T-helper 17 cell (primary cell): Measurements from ENCODE around the gene S1PR5. TPM values are rescaled to one million over a fixed set of nuclear protein-coding genes. Genes with fewer than 3 reads are reported as not detected.
"Not testable (repeated sequence)": the region's sequence is repeated elsewhere in the genome, so short reads cannot be mapped to it uniquely, and the experiment has no call there.

ENCODE experiments used
- ATAC-seq: fragments of 150-1000 bp; cut with Tn5 transposase; 2 replicates; pipeline ENCODE4 v1.10.0; 2021; ENCODE audit warnings: mild to moderate bottlenecking, moderate library complexity
- DNase-seq, 3 donors: peaks; one replicate each; pipeline versions ENCODE4 v3.0.0 to v3.0.0-alpha.2; 2020 to 2021
- H3K9me3 ChIP-seq: one replicate; pipeline ENCODE4 v1.7.0; 2013; ENCODE audit warnings: low read length, mild to moderate bottlenecking; ENCODE audit not compliant: control insufficient read depth, poor library complexity, severe bottlenecking
- H3K27ac Mint-ChIP-seq: one replicate; pipeline ENCODE4 v1.8.0; 2022; ENCODE audit warnings: mild to moderate bottlenecking, moderate library complexity, mixed read lengths
- H3K27me3 Mint-ChIP-seq: one replicate; pipeline ENCODE4 v1.8.0; 2022; ENCODE audit warnings: mixed read lengths
- H3K36me3 Mint-ChIP-seq: one replicate; pipeline ENCODE4 v1.8.0; 2022; ENCODE audit warnings: low read depth, mixed read lengths
- H3K4me1 Mint-ChIP-seq: one replicate; pipeline ENCODE4 v1.8.0; 2022; ENCODE audit warnings: mild to moderate bottlenecking, mixed read lengths
- H3K4me3 Mint-ChIP-seq: one replicate; pipeline ENCODE4 v1.8.0; 2022; ENCODE audit warnings: mild to moderate bottlenecking, moderate library complexity, mixed read lengths
- total RNA-seq, 4 donors: library from RNA in 2 of 4; stranded (reverse) in 2 of 4; gene quantifications; one replicate each; pipeline ENCODE4 v1.2.3 and lab custom pipeline; 2022 to 2026

Gene S1PR5
- total RNA-seq, 2 donors from 2014 or later, result 0.50 to 1.3 TPM

GRCh38 chr19:10538204-10538983 is 21.1 kb upstream of the S1PR5 start:
- Mint-ChIP-seq H3K4me3 (no peak overlapping the region), H3K36me3 (no peaks in the 10 kb centered on the region), H3K27me3 (peaks cover 33% of the 10 kb centered on the region), H3K27ac (peak overlapping the region; percentile 2), H3K4me1 (peaks cover 1% of the 10 kb centered on the region)
- ATAC-seq, result no peak
- DNase-seq, result no peak
- H3K9me3 ChIP-seq, result no peaks in the 10 kb centered on the region

DNA sequence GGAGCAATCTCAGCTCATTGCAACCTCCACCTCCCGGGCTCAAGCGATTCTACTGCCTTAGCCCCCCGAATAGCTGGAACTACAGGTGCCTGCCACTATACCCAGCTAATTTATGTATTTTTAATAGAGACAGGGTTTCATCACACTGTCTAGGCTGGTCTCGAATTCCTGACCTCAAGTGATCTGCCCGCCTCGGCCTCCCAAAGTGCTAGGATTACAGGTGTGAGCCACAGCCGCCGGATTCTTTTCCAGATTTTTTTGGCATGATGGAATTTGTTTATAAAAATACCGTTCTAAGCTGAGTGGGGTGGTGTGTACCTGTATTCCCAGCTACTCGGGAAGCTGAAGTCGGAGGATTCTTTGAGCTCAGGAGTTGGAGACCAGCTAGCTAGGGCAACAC is 20.4 kb upstream of the S1PR5 start:
- Mint-ChIP-seq H3K4me1 (no peaks in the 10 kb centered on the region), H3K27me3 (peaks cover 33% of the 10 kb centered on the region), H3K4me3 (no peak overlapping the region), H3K27ac (no peak overlapping the region), H3K36me3 (no peaks in the 10 kb centered on the region)
- H3K9me3 ChIP-seq, result no peaks in the 10 kb centered on the region
- no peak for ATAC-seq
- DNase-seq, result no peak

- ATAC-seq, result no peak
- Mint-ChIP-seq H3K36me3 (no peaks in the 10 kb centered on the region), H3K27ac (no peak overlapping the region), H3K4me3 (no peak overlapping the region), H3K4me1 (no peaks in the 10 kb centered on the region), H3K27me3 (peaks cover 33% of the 10 kb centered on the region)
- no peak for DNase-seq
- no peaks in the 10 kb centered on the region for H3K9me3 ChIP-seq
Measured at GRCh38 chr19:10535613-10536012, 18.4 kb upstream of the S1PR5 start.

DNA sequence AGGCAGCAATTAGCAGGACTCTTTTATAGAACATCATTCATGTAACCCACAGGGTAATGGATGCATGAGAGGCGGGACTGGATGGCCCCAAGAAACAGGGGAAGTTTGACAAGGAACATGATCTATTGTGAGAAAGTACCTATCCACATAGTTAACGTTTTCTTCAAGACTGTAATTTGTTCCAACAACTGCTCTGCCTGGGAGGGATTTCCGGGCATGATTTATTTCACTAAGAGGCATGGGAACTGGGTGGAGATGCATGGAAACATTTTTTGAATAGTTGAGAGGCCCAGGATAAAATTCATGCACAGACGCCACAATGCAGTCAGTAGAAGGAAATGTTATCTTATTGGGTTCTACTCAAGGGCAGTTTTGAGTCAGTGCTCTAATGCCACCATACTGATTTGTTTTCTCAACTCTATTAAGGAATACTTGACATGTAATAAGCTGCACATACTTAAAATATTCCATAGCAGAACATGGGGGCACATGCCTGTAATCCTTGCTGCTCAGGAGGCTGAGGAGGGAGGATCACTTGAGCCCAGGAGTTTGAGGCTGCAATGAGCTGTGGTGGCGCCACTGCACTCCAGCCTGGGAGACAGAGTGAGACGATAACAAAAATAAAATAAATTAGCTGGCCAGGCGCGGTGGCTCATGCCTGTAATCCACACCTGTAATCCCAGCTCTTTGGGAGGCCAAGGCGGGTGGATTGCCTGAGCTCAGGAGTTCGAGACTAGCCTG is 16.6 kb upstream of the S1PR5 start:
- H3K9me3 ChIP-seq, result no peaks in the 10 kb centered on the region
- Mint-ChIP-seq H3K4me3 (no peak overlapping the region), H3K4me1 (no peaks in the 10 kb centered on the region), H3K27ac (no peak overlapping the region), H3K27me3 (peaks cover 20% of the 10 kb centered on the region), H3K36me3 (no peaks in the 10 kb centered on the region)
- ATAC-seq (no peak), DNase-seq (no peak)

GRCh38 chr19:10532457-10532856 is 15.2 kb upstream of the S1PR5 start:
- Mint-ChIP-seq H3K4me1 (no peaks in the 10 kb centered on the region), H3K36me3 (peaks cover 2% of the 10 kb centered on the region), H3K4me3 (no peak overlapping the region), H3K27me3 (peaks cover 8% of the 10 kb centered on the region), H3K27ac (no peak overlapping the region)
- H3K9me3 ChIP-seq, result no peaks in the 10 kb centered on the region
- DNase-seq, result no peak
- no peak for ATAC-seq

- not testable (repeated sequence) for H3K4me3 Mint-ChIP-seq, H3K36me3 Mint-ChIP-seq, H3K9me3 ChIP-seq, H3K27me3 Mint-ChIP-seq, ATAC-seq, H3K4me1 Mint-ChIP-seq, DNase-seq, H3K27ac Mint-ChIP-seq
Measured at GRCh38 chr19:10526887-10527286, 9.6 kb upstream of the S1PR5 start.

DNA sequence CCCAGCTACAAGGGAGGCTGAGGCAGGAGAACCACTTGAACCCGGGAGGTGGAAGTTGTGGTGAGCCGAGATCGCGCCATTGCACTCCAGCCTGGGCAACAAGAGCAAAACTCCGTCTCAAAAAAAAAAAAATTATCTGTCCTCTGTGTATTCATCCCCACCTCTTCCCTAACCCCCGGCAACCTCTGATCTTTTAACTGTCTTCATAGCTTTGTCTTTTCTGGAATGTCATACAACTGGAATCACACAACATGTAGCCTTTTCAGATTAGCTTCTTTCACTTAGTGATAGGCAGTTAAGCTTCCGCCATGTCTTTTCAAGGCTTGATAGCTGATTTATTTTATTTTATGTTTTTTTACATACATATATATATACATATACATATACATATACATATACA is 8.4 kb upstream of the S1PR5 start:
- Mint-ChIP-seq H3K27me3 (no peaks in the 10 kb centered on the region), H3K27ac (no peak overlapping the region), H3K36me3 (peaks cover 2% of the 10 kb centered on the region), H3K4me3 (no peak overlapping the region), H3K4me1 (peaks cover 2% of the 10 kb centered on the region)
- H3K9me3 ChIP-seq, result no peaks in the 10 kb centered on the region
- DNase-seq (no peak), ATAC-seq (no peak)

DNA sequence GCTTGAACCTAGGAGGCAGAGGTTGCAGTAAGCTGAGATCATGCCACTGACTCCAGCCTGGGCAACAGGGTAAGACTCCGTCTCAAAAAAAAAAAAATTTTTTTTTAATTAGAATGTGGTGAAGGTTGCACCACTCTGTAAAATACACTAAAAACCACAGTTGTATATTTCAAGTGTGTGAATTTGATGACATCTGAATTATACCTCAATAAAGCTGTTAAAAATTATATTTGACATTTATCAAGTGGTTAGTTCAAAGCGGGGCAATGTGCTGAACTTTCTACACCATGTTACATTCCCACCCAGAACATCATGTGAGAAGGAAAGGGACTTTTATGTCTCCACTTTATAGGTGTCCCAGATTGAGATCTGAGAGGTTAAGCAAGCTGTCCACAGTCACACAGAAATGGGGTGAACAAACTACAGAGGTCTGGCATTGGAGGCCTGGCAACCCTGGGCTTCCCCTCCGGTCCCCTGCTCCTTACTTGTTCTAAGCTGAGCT is 5.9 kb upstream of the S1PR5 start:
- H3K27me3 Mint-ChIP-seq, result peaks cover 20% of the 10 kb centered on the region
- H3K4me3 Mint-ChIP-seq, result no peak overlapping the region
- no peaks in the 10 kb centered on the region for H3K9me3 ChIP-seq
- H3K27ac Mint-ChIP-seq, result no peak overlapping the region
- peaks cover 15% of the 10 kb centered on the region for H3K4me1 Mint-ChIP-seq
- ATAC-seq (no peak), DNase-seq (no peak)
- H3K36me3 Mint-ChIP-seq, result peaks cover 7% of the 10 kb centered on the region

DNA sequence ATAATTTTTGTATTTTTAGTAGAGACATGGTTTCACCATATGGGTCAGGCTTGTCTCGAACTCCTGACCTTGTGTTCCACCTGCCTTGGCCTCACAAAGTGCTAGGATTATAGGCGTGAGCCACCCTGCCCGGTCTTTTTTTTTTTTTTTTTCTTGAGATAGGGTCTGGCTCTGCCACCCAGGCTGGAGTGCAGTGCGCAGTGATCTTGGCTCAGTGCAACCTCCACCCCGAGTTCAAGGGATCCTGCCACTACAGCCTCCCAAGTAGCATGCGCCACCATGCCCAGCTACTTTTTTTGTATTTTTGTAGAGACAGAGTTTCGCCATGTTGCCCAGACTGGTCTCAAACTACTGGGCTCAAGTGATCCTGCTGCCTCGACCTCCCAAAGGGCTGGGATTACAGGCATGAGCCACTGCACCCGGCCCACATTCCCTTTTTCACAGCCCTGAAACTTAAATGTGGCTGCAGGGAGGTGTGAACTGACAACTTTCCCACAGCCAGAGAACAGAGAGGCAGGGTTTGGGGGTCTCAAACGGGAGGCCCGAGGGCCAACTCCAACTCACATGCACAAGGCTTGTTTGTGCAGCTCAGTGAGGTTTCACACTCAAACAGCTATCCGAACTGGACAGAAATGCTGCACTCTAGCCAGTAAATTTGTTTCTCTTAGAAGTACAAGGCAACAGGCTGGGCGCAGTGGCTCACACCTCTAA is 4.4 kb upstream of the S1PR5 start:
- ATAC-seq, result no peak
- no peak overlapping the region for H3K27ac Mint-ChIP-seq

GRCh38 chr19:10520652-10521318 is 3.5 kb upstream of the S1PR5 start:
- H3K36me3 Mint-ChIP-seq, result peaks cover 13% of the 10 kb centered on the region
- DNase-seq, result no peak
- ATAC-seq, result no peak
- H3K27me3 Mint-ChIP-seq, result peaks cover 37% of the 10 kb centered on the region
- no peaks in the 10 kb centered on the region for H3K9me3 ChIP-seq
- H3K27ac Mint-ChIP-seq, result no peak overlapping the region
- no peak overlapping the region for H3K4me3 Mint-ChIP-seq
- H3K4me1 Mint-ChIP-seq, result peaks cover 28% of the 10 kb centered on the region

More for the DNA sequence above, 4.4 kb upstream of the S1PR5 start:
- H3K27me3 Mint-ChIP-seq, result peaks cover 29% of the 10 kb centered on the region
- peaks cover 10% of the 10 kb centered on the region for H3K36me3 Mint-ChIP-seq
- DNase-seq, result no peak
- no peaks in the 10 kb centered on the region for H3K9me3 ChIP-seq
- H3K4me1 Mint-ChIP-seq, result peaks cover 22% of the 10 kb centered on the region
- H3K4me3 Mint-ChIP-seq, result no peak overlapping the region

DNA sequence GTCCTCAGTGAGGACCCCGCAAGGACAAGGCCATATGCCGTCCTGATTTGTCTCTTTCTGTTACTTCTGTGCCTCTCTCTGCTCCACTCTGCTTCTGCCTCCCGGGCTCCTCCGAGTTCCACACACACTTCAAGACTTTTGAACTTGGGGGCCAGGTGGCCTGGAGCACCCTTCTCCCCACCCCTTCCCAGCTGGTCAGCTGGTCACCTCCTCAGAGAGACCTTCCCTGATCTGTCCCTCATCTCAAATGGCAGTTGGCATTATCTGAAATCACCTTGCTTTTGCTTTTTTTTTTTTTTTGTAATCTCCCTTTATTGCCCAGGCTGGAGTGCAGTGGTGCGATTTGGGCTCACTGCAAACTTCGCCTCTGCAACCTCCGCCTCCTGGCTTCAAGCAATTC is 2.2 kb upstream of the S1PR5 start:
- Mint-ChIP-seq H3K27ac (no peak overlapping the region), H3K27me3 (peaks cover 51% of the 10 kb centered on the region), H3K36me3 (peaks cover 15% of the 10 kb centered on the region), H3K4me1 (peaks cover 28% of the 10 kb centered on the region), H3K4me3 (peak overlapping the region; percentile 80)
- no peaks in the 10 kb centered on the region for H3K9me3 ChIP-seq
- DNase-seq (no peak), ATAC-seq (no peak)

- Mint-ChIP-seq H3K27ac (no peak overlapping the region), H3K4me3 (peak overlapping the region; percentile 80), H3K36me3 (peaks cover 15% of the 10 kb centered on the region), H3K4me1 (peaks cover 30% of the 10 kb centered on the region), H3K27me3 (peaks cover 53% of the 10 kb centered on the region)
- H3K9me3 ChIP-seq, result no peaks in the 10 kb centered on the region
- ATAC-seq (no peak), DNase-seq (no peak)
Measured at GRCh38 chr19:10518444-10519361, 1.5 kb upstream of the S1PR5 start.
